HCT116 (cell line): Measurements from ENCODE around the gene ZSCAN1. TPM values are rescaled to one million over a fixed set of nuclear protein-coding genes. Genes with fewer than 3 reads are reported as not detected.

Source experiments
- ATAC-seq: fragments of 200-7000 bp; cut with Tn5 transposase; 2 replicates; pipeline ENCODE4 v1.9.1; 2020; ENCODE audit warnings: mild to moderate bottlenecking, moderate library complexity
- BruUV-seq: library from RNA; stranded (reverse); fragments of 400-500 nt; replicated peaks from 2 replicates; lab custom pipeline; 2021; lab: Mats Ljungman, UMichigan
- CTCF ChIA-PET: fragments of 300-600 bp; sonication (Branson Sonifier 250); formaldehyde crosslinking; loops from one replicate; lab custom pipeline; 2021; ENCODE audit warnings: antibody characterized with exemption; lab: Charles Lee
- POLR2A ChIA-PET: fragments of 300-600, 350-600 bp; sonication (Branson Sonifier 250); formaldehyde crosslinking; loops from one replicate; lab custom pipeline; 2021; ENCODE audit warnings: antibody characterized with exemption; lab: Charles Lee
- RAD21 ChIA-PET, 2 experiments: fragments of 300-600 bp; sonication (Branson Sonifier 250); formaldehyde crosslinking; loops; one replicate each; lab custom pipeline; 2023; ENCODE audit warnings: low total read pairs in 2 of 2; ENCODE audit not compliant: uncharacterized antibody in 2 of 2, unreplicated experiment in 2 of 2, low non-redundant PET in 1 of 2; lab: Charles Lee
- DNase-seq: peaks from one replicate; pipeline ENCODE4 v3.0.0-alpha.2; 2010; ENCODE audit warnings: low read depth, low spot score
- H2AFZ ChIP-seq: fragments of 200-600 bp; shearing (Covaris generic), sonication (generic); 2 replicates; pipeline ENCODE4 v1.6.1; 2017; ENCODE audit warnings: low read depth, mixed run types, mixed read lengths, antibody characterized with exemption, low read length; ENCODE audit not compliant: poor library complexity, severe bottlenecking
- H3K27ac ChIP-seq: 2 replicates; pipeline ENCODE4 v1.5.1; 2012; ENCODE audit warnings: low read depth, low read length
- H3K27me3 ChIP-seq: fragments of 200-600 bp; sonication (generic); 2 replicates; pipeline ENCODE4 v1.6.1; 2016; ENCODE audit warnings: mixed run types, low read length, mixed read lengths; ENCODE audit not compliant: insufficient read depth
- H3K36me3 ChIP-seq, 2 experiments: fragments of 200-500 bp in 1 of 2; fragments of 200-600 bp in 1 of 2; sonication (Bioruptor generic) in 1 of 2; sonication (generic) in 1 of 2; 2 replicates each; pipeline versions ENCODE4 v1.5.1 to v1.6.1; 2014 to 2016; ENCODE audit warnings: low read length in 2 of 2, inconsistent platforms in 1 of 2, mixed read lengths in 1 of 2, mixed run types in 1 of 2; ENCODE audit not compliant: insufficient read depth in 2 of 2, control insufficient read depth in 1 of 2
- H3K4me1 ChIP-seq, 2 experiments: fragments of 200-600 bp in 1 of 2; sonication (generic) in 1 of 2; 2 replicates each; pipeline versions ENCODE4 v1.5.1 to v1.6.1; 2012 to 2017; ENCODE audit warnings: low read length in 2 of 2, inconsistent platforms in 1 of 2, mild to moderate bottlenecking in 1 of 2, mixed read lengths in 1 of 2, mixed run types in 1 of 2, moderate library complexity in 1 of 2; ENCODE audit not compliant: insufficient read depth in 2 of 2, control insufficient read depth in 1 of 2
- H3K4me2 ChIP-seq: fragments of 200-600 bp; sonication (generic); 2 replicates; pipeline ENCODE4 v1.6.1; 2017; ENCODE audit warnings: mixed run types, low read length, mixed read lengths
- H3K4me3 ChIP-seq, 2 experiments: fragments of 200-600 bp in 1 of 2; sonication (generic) in 1 of 2; replicated peaks in 1 of 2; 2 replicates each; pipeline ENCODE4 v1.5.1; 2011 to 2016; ENCODE audit warnings: low read length in 2 of 2, control low read depth in 1 of 2, low read depth in 1 of 2, mild to moderate bottlenecking in 1 of 2, mixed read lengths in 1 of 2, mixed run types in 1 of 2
- H3K79me2 ChIP-seq: fragments of 200-600 bp; sonication (generic); 2 replicates; pipeline ENCODE4 v1.6.1; 2017; ENCODE audit warnings: mild to moderate bottlenecking, mixed run types, low read length, moderate library complexity, mixed read lengths; ENCODE audit not compliant: insufficient read depth
- H3K9ac ChIP-seq: fragments of 200-600 bp; sonication (generic); 2 replicates; pipeline ENCODE4 v1.6.1; 2016; ENCODE audit warnings: low read length, mixed read lengths
- H3K9me2 ChIP-seq: fragments of 200-600 bp; sonication (generic), shearing (Covaris generic); 2 replicates; pipeline ENCODE4 v1.6.1; 2017; ENCODE audit warnings: mixed run types, mild to moderate bottlenecking, moderate library complexity; ENCODE audit not compliant: insufficient read depth
- H3K9me3 ChIP-seq, 2 experiments: fragments of 200-500 bp in 1 of 2; fragments of 200-600 bp in 1 of 2; sonication (Bioruptor generic) in 1 of 2; sonication (generic) in 1 of 2; 2 replicates each; pipeline ENCODE4 v1.6.1; 2014 to 2017; ENCODE audit warnings: low read length in 2 of 2, mixed read lengths in 2 of 2, inconsistent platforms in 1 of 2, low read depth in 1 of 2, mild to moderate bottlenecking in 1 of 2, mixed run types in 1 of 2, moderate library complexity in 1 of 2; ENCODE audit not compliant: control insufficient read depth in 1 of 2, insufficient read depth in 1 of 2
- H4K20me1 ChIP-seq: fragments of 200-600 bp; sonication (generic), shearing (Covaris generic); 2 replicates; pipeline ENCODE4 v1.6.1; 2017; ENCODE audit warnings: mixed run types, mild to moderate bottlenecking, moderate library complexity; ENCODE audit not compliant: insufficient read depth
- EZH2phosphoT487 ChIP-seq: fragments of 200-600 bp; IDR thresholded peaks from 2 replicates; pipeline ENCODE4 v1.6.1; 2018; ENCODE audit warnings: antibody characterized with exemption, borderline replicate concordance
- FOSL1 ChIP-seq: IDR thresholded peaks from 2 replicates; pipeline ENCODE4 v1.6.1; 2012; ENCODE audit warnings: low read depth
- JUND ChIP-seq: IDR thresholded peaks from 2 replicates; pipeline ENCODE4 v1.6.1; 2012
- POLR2A ChIP-seq: IDR thresholded peaks from 2 replicates; pipeline ENCODE4 v1.7.0; 2011; ENCODE audit warnings: borderline replicate concordance; ENCODE audit not compliant: insufficient read depth, insufficient read length; ENCODE audit errors: extremely low read depth
- POLR2AphosphoS5 ChIP-seq: IDR thresholded peaks from 2 replicates; pipeline ENCODE4 v1.6.1; 2011; ENCODE audit warnings: mild to moderate bottlenecking, low read depth, low read length, moderate library complexity
- REST ChIP-seq: IDR thresholded peaks from 2 replicates; pipeline ENCODE4 v1.6.1; 2012; ENCODE audit warnings: low read depth
- SP1 ChIP-seq: IDR thresholded peaks from 2 replicates; pipeline ENCODE4 v1.6.1; 2012; ENCODE audit warnings: low read depth
- YY1 ChIP-seq: IDR thresholded peaks from 2 replicates; pipeline ENCODE4 v1.6.1; 2011; ENCODE audit warnings: low read length, low read depth, moderate library complexity, mild to moderate bottlenecking; ENCODE audit not compliant: insufficient replicate concordance; ENCODE audit errors: extremely low read depth
- ZBTB33 ChIP-seq: IDR thresholded peaks from 2 replicates; pipeline ENCODE4 v1.6.1; 2011; ENCODE audit warnings: mild to moderate bottlenecking, low read length, moderate library complexity; ENCODE audit not compliant: insufficient replicate concordance; ENCODE audit errors: extremely low read depth
- ZFX ChIP-seq: fragments of 450-650 bp; IDR thresholded peaks from 2 replicates; pipeline ENCODE4 v1.6.1; 2017
- ZNF274 ChIP-seq: fragments of 200-500 bp; sonication (Bioruptor generic); IDR thresholded peaks from 2 replicates; pipeline ENCODE4 v1.6.1; 2014; ENCODE audit warnings: mild to moderate bottlenecking, low read depth, low read length, inconsistent platforms
- intact Hi-C: fragments of 100-400 bp; cut with micrococcal nuclease; formaldehyde crosslinking; loops from 2 replicates; pipeline ENCODE4 v1.10.0; 2022
- total RNA-seq: library from RNA; stranded (reverse); gene quantifications from one replicate; pipeline ENCODE4 v1.2.1, GENCODE V29; 2021; ENCODE audit not compliant: unreplicated experiment
- TF ChIP-seq, protein P1 (sequence below): IDR thresholded peaks from 2 replicates; pipeline ENCODE4 v1.6.1; 2012

The ZSCAN1 gene
- total RNA-seq, 1 experiment from 2014 or later = not detected

DNA sequence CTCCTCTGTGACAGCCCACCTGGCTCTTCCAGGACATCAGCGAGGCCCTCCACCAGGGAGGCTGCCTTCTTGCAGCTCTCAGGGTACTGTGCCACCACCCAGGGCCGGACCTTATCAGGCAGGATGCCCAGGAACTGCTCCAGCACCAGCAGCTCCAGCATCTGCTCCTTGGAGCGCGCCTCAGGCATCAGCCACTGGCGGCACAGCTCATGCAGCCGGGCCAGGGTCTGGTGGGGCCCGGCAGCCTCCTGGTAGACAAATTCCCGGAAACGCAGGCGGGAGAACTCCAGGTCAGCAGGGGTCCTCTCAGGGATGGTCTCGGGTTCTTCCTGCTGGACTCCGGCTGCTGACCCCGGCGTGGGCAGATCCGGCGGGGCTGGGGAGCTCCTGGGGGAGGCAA is 56.0 kb downstream of the ZSCAN1 start:
- no peaks in the 10 kb centered on the region for H3K9me2 ChIP-seq
- H3K9ac ChIP-seq = no peak overlapping the region
- no peaks in the 10 kb centered on the region for H3K27me3 ChIP-seq
- no peaks in the 10 kb centered on the region for H3K79me2 ChIP-seq
- RAD21 ChIA-PET = no interaction called here
- no peak for DNase-seq
- TF ChIP-seq ZNF274 = no peak
- no peak for TF ChIP-seq FOSL1
- no peak for TF ChIP-seq POLR2AphosphoS5
- no peak for TF ChIP-seq YY1
- TF ChIP-seq POLR2A = no peak
- TF ChIP-seq JUND = no peak
- no peak for TF ChIP-seq ZFX
- no peak for TF ChIP-seq EZH2phosphoT487
- no peak for TF ChIP-seq ZBTB33
- TF ChIP-seq SP1 = no peak
- TF ChIP-seq, protein P1, sequence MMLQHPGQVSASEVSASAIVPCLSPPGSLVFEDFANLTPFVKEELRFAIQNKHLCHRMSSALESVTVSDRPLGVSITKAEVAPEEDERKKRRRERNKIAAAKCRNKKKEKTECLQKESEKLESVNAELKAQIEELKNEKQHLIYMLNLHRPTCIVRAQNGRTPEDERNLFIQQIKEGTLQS = no peak
- TF ChIP-seq REST = no peak
- TF ChIP-seq, all 23 proteins: peak for 0
- CTCF ChIA-PET = no interaction called here
- H3K36me3 ChIP-seq = no peaks in the 10 kb centered on the region
- H4K20me1 ChIP-seq = no peaks in the 10 kb centered on the region
- POLR2A ChIA-PET = no interaction called here
- peaks cover 9 to 10% of the 10 kb centered on the region in 2 experiments; a peak in 2 of 4 replicates for H3K9me3 ChIP-seq
- intact Hi-C loops = no loop called here
- no peaks in the 10 kb centered on the region for H3K4me1 ChIP-seq
- H3K4me2 ChIP-seq = no peak overlapping the region
- no peak overlapping the region for H3K27ac ChIP-seq
- no peak overlapping the region for H3K4me3 ChIP-seq
- no peak overlapping the region for H2AFZ ChIP-seq
- BruUV-seq = no TSS peak
- ATAC-seq = no peak
